IgD-negative memory B cell (primary cell): ENCODE data around the gene FAM204A. TPM values are rescaled to one million over a fixed set of nuclear protein-coding genes. Genes with fewer than 3 reads are reported as not detected.

ENCODE experiments used
- H3K27ac Mint-ChIP-seq, 3 donors: one replicate each; pipeline ENCODE4 v1.8.0; 2020 to 2022; ENCODE audit warnings: mild to moderate bottlenecking in 3 of 3, mixed read lengths in 3 of 3, moderate library complexity in 1 of 3
- H3K27me3 Mint-ChIP-seq: one replicate; pipeline ENCODE4 v1.8.0; 2021; ENCODE audit warnings: mixed read lengths
- H3K36me3 Mint-ChIP-seq: one replicate; pipeline ENCODE4 v1.8.0; 2020; ENCODE audit warnings: mild to moderate bottlenecking, mixed read lengths
- H3K4me1 Mint-ChIP-seq, 3 donors: one replicate each; pipeline ENCODE4 v1.8.0; 2020 to 2022; ENCODE audit warnings: mixed read lengths in 3 of 3, mild to moderate bottlenecking in 1 of 3
- H3K4me3 Mint-ChIP-seq, 4 donors: one replicate each; pipeline ENCODE4 v1.8.0; 2020 to 2022; ENCODE audit warnings: mild to moderate bottlenecking in 4 of 4, mixed read lengths in 4 of 4, moderate library complexity in 3 of 4
- H3K9me3 Mint-ChIP-seq, 3 donors: one replicate each; pipeline ENCODE4 v1.8.0; 2020 to 2021; ENCODE audit warnings: mixed read lengths in 3 of 3, mild to moderate bottlenecking in 1 of 3
- polyA plus RNA-seq: library from polyadenylated mRNA; unstranded; fragments of 300-500 nt; fragmentation: Illumina TruSeq; gene quantifications from one replicate; pipeline ENCODE4 v1.2.3, GENCODE V29; 2021

FAM204A gene
- polyA plus RNA-seq, 1 donor from 2014 or later, result 139 TPM

- no peaks in the 10 kb centered on the region for H3K36me3 Mint-ChIP-seq
- H3K4me1 Mint-ChIP-seq, result peaks cover 25 to 33% (median 31%) of the 10 kb centered on the region in 3 donors
- H3K27me3 Mint-ChIP-seq, result no peaks in the 10 kb centered on the region
- no peaks in the 10 kb centered on the region for H3K9me3 Mint-ChIP-seq
- H3K4me3 Mint-ChIP-seq, result peak overlapping the region in 2 of 4 donors; percentile 93 to 100
- peak overlapping the region in 2 of 3 donors; percentile 12 to 96 for H3K27ac Mint-ChIP-seq
Observed at GRCh38 chr10:118343115-118343514, 991 bp upstream of the FAM204A start.

GRCh38 chr10:118342638-118343020 lies 505 bp upstream of the FAM204A start:
- Mint-ChIP-seq H3K36me3 (no peaks in the 10 kb centered on the region), H3K27ac (peak overlapping the region; percentile 96 to 98 (median 98)), H3K4me1 (peaks cover 27 to 38% (median 36%) of the 10 kb centered on the region in 3 donors), H3K4me3 (peak overlapping the region; percentile 93 to 100 (median 96)), H3K9me3 (no peaks in the 10 kb centered on the region), H3K27me3 (no peaks in the 10 kb centered on the region)

GRCh38 chr10:118340486-118340885 lies 1.6 kb downstream of the FAM204A start:
- H3K4me3 Mint-ChIP-seq, result peak overlapping the region; percentile 34 to 100 (median 64)

GRCh38 chr10:118339111-118339510 lies 3.0 kb downstream of the FAM204A start:
- Mint-ChIP-seq H3K36me3 (no peaks in the 10 kb centered on the region), H3K9me3 (no peaks in the 10 kb centered on the region), H3K27ac (peak overlapping the region in 1 of 3 donors; percentile 10), H3K4me1 (peaks cover 27 to 44% (median 43%) of the 10 kb centered on the region in 3 donors), H3K27me3 (no peaks in the 10 kb centered on the region), H3K4me3 (peak overlapping the region in 1 of 4 donors; percentile 93)

More at GRCh38 chr10:118340486-118340885, 1.6 kb downstream of the FAM204A start:
- no peaks in the 10 kb centered on the region for H3K36me3 Mint-ChIP-seq
- peak overlapping the region; percentile 7 to 96 (median 59) for H3K27ac Mint-ChIP-seq
- H3K9me3 Mint-ChIP-seq, result no peaks in the 10 kb centered on the region
- no peaks in the 10 kb centered on the region for H3K27me3 Mint-ChIP-seq
- H3K4me1 Mint-ChIP-seq, result peaks cover 27 to 41% (median 38%) of the 10 kb centered on the region in 3 donors

GRCh38 chr10:118337356-118337755 lies 4.8 kb downstream of the FAM204A start:
- Mint-ChIP-seq H3K9me3 (no peaks in the 10 kb centered on the region), H3K4me3 (peak overlapping the region in 1 of 4 donors; percentile 58), H3K4me1 (peaks cover 25 to 50% (median 40%) of the 10 kb centered on the region in 3 donors), H3K27ac (no peak overlapping the region), H3K27me3 (no peaks in the 10 kb centered on the region), H3K36me3 (no peaks in the 10 kb centered on the region)

- H3K27ac Mint-ChIP-seq, result peak overlapping the region in 1 of 3 donors; percentile 12
- peaks cover 7 to 34% (median 19%) of the 10 kb centered on the region in 3 donors for H3K4me1 Mint-ChIP-seq
- no peak overlapping the region for H3K4me3 Mint-ChIP-seq
- no peaks in the 10 kb centered on the region for H3K27me3 Mint-ChIP-seq
- H3K9me3 Mint-ChIP-seq, result no peaks in the 10 kb centered on the region
- H3K36me3 Mint-ChIP-seq, result peaks cover under 1% of the 10 kb centered on the region
Observed at GRCh38 chr10:118333871-118334270, 8.3 kb downstream of the FAM204A start.

- peaks cover 3% of the 10 kb centered on the region for H3K36me3 Mint-ChIP-seq
- no peaks in the 10 kb centered on the region for H3K27me3 Mint-ChIP-seq
- H3K4me1 Mint-ChIP-seq, result peaks cover 7 to 29% (median 14%) of the 10 kb centered on the region in 3 donors
- H3K9me3 Mint-ChIP-seq, result no peaks in the 10 kb centered on the region
- no peak overlapping the region for H3K4me3 Mint-ChIP-seq
- H3K27ac Mint-ChIP-seq, result peak overlapping the region in 1 of 3 donors; percentile 11
Observed at GRCh38 chr10:118332948-118333710, 9.0 kb downstream of the FAM204A start.

- H3K27ac Mint-ChIP-seq, result peak overlapping the region in 1 of 3 donors; percentile 63
- no peak overlapping the region for H3K4me3 Mint-ChIP-seq
- peaks cover 5 to 22% (median 6%) of the 10 kb centered on the region in 3 donors for H3K4me1 Mint-ChIP-seq
Observed at GRCh38 chr10:118332236-118332635, 9.9 kb downstream of the FAM204A start.

GRCh38 chr10:118330295-118331076 lies 11.6 kb downstream of the FAM204A start:
- Mint-ChIP-seq H3K4me1 (peaks cover 5 to 22% (median 6%) of the 10 kb centered on the region in 3 donors), H3K4me3 (no peak overlapping the region), H3K9me3 (no peaks in the 10 kb centered on the region), H3K27me3 (no peaks in the 10 kb centered on the region), H3K27ac (no peak overlapping the region), H3K36me3 (peaks cover 3% of the 10 kb centered on the region)

More at GRCh38 chr10:118332236-118332635, 9.9 kb downstream of the FAM204A start:
- Mint-ChIP-seq H3K36me3 (peaks cover 3% of the 10 kb centered on the region), H3K27me3 (no peaks in the 10 kb centered on the region), H3K9me3 (no peaks in the 10 kb centered on the region)

GRCh38 chr10:118324140-118324539 lies 18.0 kb downstream of the FAM204A start:
- H3K4me3 Mint-ChIP-seq, result no peak overlapping the region
- H3K4me1 Mint-ChIP-seq, result peaks cover 0 to 9% (median 0%) of the 10 kb centered on the region in 3 donors
- no peaks in the 10 kb centered on the region for H3K9me3 Mint-ChIP-seq
- peak overlapping the region in 1 of 3 donors; percentile 50 for H3K27ac Mint-ChIP-seq
- H3K36me3 Mint-ChIP-seq, result peaks cover 7% of the 10 kb centered on the region
- no peaks in the 10 kb centered on the region for H3K27me3 Mint-ChIP-seq

- Mint-ChIP-seq H3K36me3 (peaks cover 4% of the 10 kb centered on the region), H3K27ac (peak overlapping the region in 1 of 3 donors; percentile 78), H3K4me3 (no peak overlapping the region), H3K4me1 (peaks cover 0 to 6% (median 0%) of the 10 kb centered on the region in 3 donors), H3K27me3 (no peaks in the 10 kb centered on the region), H3K9me3 (no peaks in the 10 kb centered on the region)
Observed at GRCh38 chr10:118321724-118322575, 20.2 kb downstream of the FAM204A start.

- Mint-ChIP-seq H3K27ac (no peak overlapping the region), H3K4me3 (no peak overlapping the region), H3K27me3 (no peaks in the 10 kb centered on the region), H3K4me1 (no peaks in the 10 kb centered on the region), H3K36me3 (peaks cover 10% of the 10 kb centered on the region), H3K9me3 (no peaks in the 10 kb centered on the region)
Observed at GRCh38 chr10:118315629-118316028, 26.5 kb downstream of the FAM204A start.

GRCh38 chr10:118314882-118315281 lies 27.2 kb downstream of the FAM204A start:
- no peaks in the 10 kb centered on the region for H3K9me3 Mint-ChIP-seq
- no peaks in the 10 kb centered on the region for H3K4me1 Mint-ChIP-seq
- no peak overlapping the region for H3K27ac Mint-ChIP-seq
- no peak overlapping the region for H3K4me3 Mint-ChIP-seq
- no peaks in the 10 kb centered on the region for H3K27me3 Mint-ChIP-seq
- H3K36me3 Mint-ChIP-seq, result peaks cover 11% of the 10 kb centered on the region

- Mint-ChIP-seq H3K27ac (peak overlapping the region in 1 of 3 donors; percentile 43), H3K36me3 (peaks cover 13% of the 10 kb centered on the region), H3K9me3 (no peaks in the 10 kb centered on the region), H3K4me3 (no peak overlapping the region), H3K4me1 (no peaks in the 10 kb centered on the region), H3K27me3 (no peaks in the 10 kb centered on the region)
Observed at GRCh38 chr10:118311505-118311904, 30.6 kb downstream of the FAM204A start.
